ENCODE results near the gene HUS1B.

The HUS1B gene

DNA sequence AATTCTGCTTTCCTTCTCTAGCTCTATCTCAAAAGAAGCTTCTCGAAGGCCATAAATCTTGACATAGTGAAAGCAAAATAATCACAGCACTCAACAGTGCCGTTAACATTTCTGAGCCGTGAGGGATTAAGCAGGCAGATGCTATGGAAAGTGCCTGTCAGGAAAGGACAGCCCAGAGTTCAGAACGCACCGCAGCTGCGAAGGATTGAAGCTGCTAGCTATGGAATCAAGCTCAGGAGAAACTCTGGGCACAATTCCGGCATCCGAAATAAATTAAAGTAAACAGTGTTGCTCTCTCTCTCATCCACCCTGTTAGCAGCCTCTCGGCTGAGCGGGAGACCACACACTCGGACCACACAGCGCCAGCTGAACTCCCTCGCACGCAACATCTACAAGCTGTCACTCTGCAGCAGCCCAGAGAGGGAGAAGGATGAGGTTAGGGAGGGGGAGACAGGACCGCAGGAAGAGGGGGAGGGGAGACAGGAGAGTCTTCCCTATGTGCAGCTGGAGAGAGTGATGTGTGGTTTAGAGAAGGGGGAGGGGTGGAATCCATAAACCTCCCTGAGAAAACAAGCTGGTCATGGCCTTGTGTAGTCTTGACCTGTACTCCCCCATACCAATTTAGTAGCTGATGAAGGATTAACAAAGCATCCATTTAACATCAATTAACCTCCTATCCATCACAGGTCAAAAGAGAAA, 27.0 kb upstream of the HUS1B start:
- no peak overlapping the region for H3K4me3 ChIP-seq (ENCODE audit: low read length)
- H3F3A ChIP-seq (ENCODE audit: control insufficient read depth, insufficient read depth), result no peaks in the 10 kb centered on the region
- no peak for TF ChIP-seq EZH2phosphoT487 (IDR thresholded peaks at IDR 0.05; ENCODE audit: borderline replicate concordance, low read length)
- H3K79me2 ChIP-seq (ENCODE audit: control insufficient read depth, low read length), result peaks cover 39% of the 10 kb centered on the region
- no peaks in the 10 kb centered on the region for H3K9me3 ChIP-seq (ENCODE audit: control insufficient read depth, insufficient read depth, low read length)
- H3K27me3 ChIP-seq (ENCODE audit: control insufficient read depth, low read length), result no peaks in the 10 kb centered on the region
- no peak overlapping the region for H3K4me2 ChIP-seq (ENCODE audit: low read length)
- H4K20me1 ChIP-seq (ENCODE audit: control insufficient read depth, insufficient read depth, low read depth, low read length), result peaks cover 4% of the 10 kb centered on the region; the same call in 1 of the 2 replicates
- no peaks in the 10 kb centered on the region for H3K9me2 ChIP-seq (replicated peaks; ENCODE audit: control insufficient read depth, low read length)
- no peak overlapping the region for H3K27ac ChIP-seq (ENCODE audit: low read depth, low read length)
- peaks cover 14% of the 10 kb centered on the region for H3K4me1 ChIP-seq (ENCODE audit: control insufficient read depth, low read length)
- H3K36me3 ChIP-seq (ENCODE audit: control insufficient read depth, low read length), result no peaks in the 10 kb centered on the region; the same call in 1 of the 2 replicates

DNA sequence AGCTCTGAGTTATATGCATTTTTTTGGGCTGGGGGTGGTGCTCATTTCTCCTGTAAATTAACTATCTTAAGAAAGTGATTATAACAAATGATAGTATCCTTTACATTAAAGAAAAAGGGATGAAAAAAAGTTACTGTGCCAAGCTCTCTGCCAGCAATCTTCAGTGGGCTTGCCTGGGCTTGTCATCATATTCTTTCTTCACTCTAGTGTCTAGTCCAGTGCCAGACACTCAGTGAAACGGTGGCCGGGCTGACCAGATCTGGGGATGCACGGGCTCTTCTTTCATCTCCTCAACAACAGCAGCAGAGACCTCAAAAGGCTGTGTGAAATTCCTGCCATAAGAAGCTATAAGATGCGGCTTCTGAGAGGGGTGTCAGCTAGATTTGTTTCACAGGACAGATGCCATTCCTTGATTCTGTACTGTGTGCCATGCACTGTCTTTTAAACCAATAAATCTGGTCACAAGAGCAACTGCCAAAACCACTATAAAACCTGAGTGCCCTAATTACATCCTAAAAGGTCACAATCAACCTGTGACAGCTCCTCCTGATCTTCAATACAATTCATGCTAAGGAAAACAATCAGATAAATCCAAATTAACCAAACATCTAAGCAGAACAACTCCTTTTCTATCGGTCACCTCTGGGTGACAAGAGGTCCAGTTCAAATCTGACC, 23.9 kb upstream of the HUS1B start:
- no peak overlapping the region for H3K4me3 ChIP-seq (ENCODE audit: low read length)
- no peak overlapping the region for H3K27ac ChIP-seq (ENCODE audit: low read depth, low read length)
- H4K20me1 ChIP-seq (ENCODE audit: control insufficient read depth, insufficient read depth, low read depth, low read length), result peaks cover 4% of the 10 kb centered on the region; the same call in 1 of the 2 replicates
- H3F3A ChIP-seq (ENCODE audit: control insufficient read depth, insufficient read depth), result no peaks in the 10 kb centered on the region
- TF ChIP-seq, protein P1, sequence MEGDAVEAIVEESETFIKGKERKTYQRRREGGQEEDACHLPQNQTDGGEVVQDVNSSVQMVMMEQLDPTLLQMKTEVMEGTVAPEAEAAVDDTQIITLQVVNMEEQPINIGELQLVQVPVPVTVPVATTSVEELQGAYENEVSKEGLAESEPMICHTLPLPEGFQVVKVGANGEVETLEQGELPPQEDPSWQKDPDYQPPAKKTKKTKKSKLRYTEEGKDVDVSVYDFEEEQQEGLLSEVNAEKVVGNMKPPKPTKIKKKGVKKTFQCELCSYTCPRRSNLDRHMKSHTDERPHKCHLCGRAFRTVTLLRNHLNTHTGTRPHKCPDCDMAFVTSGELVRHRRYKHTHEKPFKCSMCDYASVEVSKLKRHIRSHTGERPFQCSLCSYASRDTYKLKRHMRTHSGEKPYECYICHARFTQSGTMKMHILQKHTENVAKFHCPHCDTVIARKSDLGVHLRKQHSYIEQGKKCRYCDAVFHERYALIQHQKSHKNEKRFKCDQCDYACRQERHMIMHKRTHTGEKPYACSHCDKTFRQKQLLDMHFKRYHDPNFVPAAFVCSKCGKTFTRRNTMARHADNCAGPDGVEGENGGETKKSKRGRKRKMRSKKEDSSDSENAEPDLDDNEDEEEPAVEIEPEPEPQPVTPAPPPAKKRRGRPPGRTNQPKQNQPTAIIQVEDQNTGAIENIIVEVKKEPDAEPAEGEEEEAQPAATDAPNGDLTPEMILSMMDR (IDR thresholded peaks at IDR 0.05; ENCODE audit: low read depth, low read length, poor library complexity, severe bottlenecking), result no peak
- no peak for TF ChIP-seq EZH2phosphoT487 (IDR thresholded peaks at IDR 0.05; ENCODE audit: borderline replicate concordance, low read length)
- H3K4me1 ChIP-seq (ENCODE audit: control insufficient read depth, low read length), result peaks cover 14% of the 10 kb centered on the region
- no peaks in the 10 kb centered on the region; the same call in 1 of the 2 replicates for H3K36me3 ChIP-seq (ENCODE audit: control insufficient read depth, low read length)
- peaks cover 42% of the 10 kb centered on the region for H3K79me2 ChIP-seq (ENCODE audit: control insufficient read depth, low read length)
- no peak overlapping the region for H3K4me2 ChIP-seq (ENCODE audit: low read length)
- H3K9me3 ChIP-seq (ENCODE audit: control insufficient read depth, insufficient read depth, low read length), result no peaks in the 10 kb centered on the region
- H3K9me2 ChIP-seq (replicated peaks; ENCODE audit: control insufficient read depth, low read length), result no peaks in the 10 kb centered on the region
- H3K27me3 ChIP-seq (ENCODE audit: control insufficient read depth, low read length), result no peaks in the 10 kb centered on the region

DNA sequence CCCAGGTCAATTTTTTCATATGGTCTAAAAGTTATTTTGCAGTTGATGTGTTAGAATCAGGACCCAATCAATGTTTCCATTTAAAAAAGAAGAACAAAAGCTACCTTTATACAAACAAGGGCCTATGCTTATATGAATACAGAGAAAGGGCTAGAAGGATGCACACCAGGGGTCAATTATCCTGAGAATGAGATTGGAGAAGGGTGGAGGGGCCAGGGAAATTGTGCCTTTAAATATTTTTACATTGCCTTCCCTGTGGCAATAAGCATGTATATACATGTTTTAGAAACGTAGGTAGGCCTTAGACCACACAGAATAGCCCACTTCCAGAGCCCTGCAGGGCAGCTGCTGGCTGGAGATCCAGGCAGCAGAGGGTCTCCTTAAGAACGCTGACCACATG, 23.4 kb upstream of the HUS1B start:
- H3K27ac ChIP-seq (ENCODE audit: low read depth, low read length), result no peak overlapping the region
- peaks cover 39% of the 10 kb centered on the region for H3K79me2 ChIP-seq (ENCODE audit: control insufficient read depth, low read length)
- H3K4me1 ChIP-seq (ENCODE audit: control insufficient read depth, low read length), result peaks cover 11% of the 10 kb centered on the region

More for the DNA sequence above, 23.4 kb upstream of the HUS1B start:
- H3K4me2 ChIP-seq (ENCODE audit: low read length), result no peak overlapping the region
- H3K9me3 ChIP-seq (ENCODE audit: control insufficient read depth, insufficient read depth, low read length), result no peaks in the 10 kb centered on the region
- H3K9me2 ChIP-seq (replicated peaks; ENCODE audit: control insufficient read depth, low read length), result no peaks in the 10 kb centered on the region
- TF ChIP-seq, protein P1 (IDR thresholded peaks at IDR 0.05; ENCODE audit: low read depth, low read length, poor library complexity, severe bottlenecking), result no peak
- TF ChIP-seq EZH2phosphoT487 (IDR thresholded peaks at IDR 0.05; ENCODE audit: borderline replicate concordance, low read length), result no peak
- no peak overlapping the region for H3K4me3 ChIP-seq (ENCODE audit: low read length)
- H3K36me3 ChIP-seq (ENCODE audit: control insufficient read depth, low read length), result no peaks in the 10 kb centered on the region; the same call in 1 of the 2 replicates
- no peaks in the 10 kb centered on the region for H3K27me3 ChIP-seq (ENCODE audit: control insufficient read depth, low read length)
- no peaks in the 10 kb centered on the region for H3F3A ChIP-seq (ENCODE audit: control insufficient read depth, insufficient read depth)
- H4K20me1 ChIP-seq (ENCODE audit: control insufficient read depth, insufficient read depth, low read depth, low read length), result peaks cover 4% of the 10 kb centered on the region; the same call in 1 of the 2 replicates
